Nephron progenitor cell (in vitro differentiated cells): ENCODE measurements around the gene ASB1.

Source experiments
- DNase-seq: peaks from one replicate; pipeline ENCODE4 v3.0.0; 2021
- H3K27ac Mint-ChIP-seq: 2 replicates; pipeline ENCODE4 v1.8.0; 2021; ENCODE audit warnings: mild to moderate bottlenecking, moderate library complexity, mixed read lengths
- H3K27me3 Mint-ChIP-seq: 2 replicates; pipeline ENCODE4 v1.8.0; 2021; ENCODE audit warnings: mild to moderate bottlenecking, low read depth, mixed read lengths; ENCODE audit not compliant: poor library complexity
- H3K36me3 Mint-ChIP-seq: 2 replicates; pipeline ENCODE4 v1.8.0; 2021; ENCODE audit warnings: low read depth, mixed read lengths
- H3K4me1 Mint-ChIP-seq: 2 replicates; pipeline ENCODE4 v1.8.0; 2021; ENCODE audit warnings: mixed read lengths
- H3K4me3 Mint-ChIP-seq: 2 replicates; pipeline ENCODE4 v1.8.0; 2021; ENCODE audit warnings: mild to moderate bottlenecking, moderate library complexity, mixed read lengths
- H3K9me3 Mint-ChIP-seq: 2 replicates; pipeline ENCODE4 v1.8.0; 2021; ENCODE audit warnings: mild to moderate bottlenecking, moderate library complexity, mixed read lengths
- CTCF ChIP-seq: fragments of 200-600 bp; sonication (generic); IDR thresholded peaks from 2 replicates; pipeline ENCODE4 v1.5.0; 2021; ENCODE audit warnings: antibody characterized with exemption

The ASB1 gene

GRCh38 chr2:238465487-238466242, 38.9 kb downstream of the ASB1 start:
- Mint-ChIP-seq H3K36me3 (peaks cover 41% of the 10 kb centered on the region), H3K27ac (peak overlapping the region; percentile 77), H3K4me3 (peak overlapping the region; percentile 34), H3K9me3 (peaks cover 36% of the 10 kb centered on the region), H3K27me3 (peaks cover 6% of the 10 kb centered on the region), H3K4me1 (peaks cover 32% of the 10 kb centered on the region)
- TF ChIP-seq CTCF: no peak
- no peak for DNase-seq

- H3K4me3 Mint-ChIP-seq: no peak overlapping the region
- peaks cover 6% of the 10 kb centered on the region for H3K27me3 Mint-ChIP-seq
- peaks cover 28% of the 10 kb centered on the region for H3K4me1 Mint-ChIP-seq
- peaks cover 43% of the 10 kb centered on the region for H3K9me3 Mint-ChIP-seq
- no peak for DNase-seq
- peaks cover 47% of the 10 kb centered on the region for H3K36me3 Mint-ChIP-seq
- peak overlapping the region; percentile 83 for H3K27ac Mint-ChIP-seq
- no peak for TF ChIP-seq CTCF
Observed at GRCh38 chr2:238466243-238466756, 39.6 kb downstream of the ASB1 start.

GRCh38 chr2:238467062-238467461, 40.3 kb downstream of the ASB1 start:
- Mint-ChIP-seq H3K4me3 (no peak overlapping the region), H3K36me3 (peaks cover 52% of the 10 kb centered on the region), H3K9me3 (peaks cover 50% of the 10 kb centered on the region), H3K27ac (no peak overlapping the region), H3K27me3 (peaks cover 6% of the 10 kb centered on the region), H3K4me1 (peaks cover 27% of the 10 kb centered on the region)
- DNase-seq: no peak
- TF ChIP-seq CTCF: no peak

GRCh38 chr2:238467792-238468191, 41.1 kb downstream of the ASB1 start:
- Mint-ChIP-seq H3K9me3 (peaks cover 51% of the 10 kb centered on the region), H3K27ac (no peak overlapping the region), H3K4me3 (no peak overlapping the region), H3K4me1 (peaks cover 27% of the 10 kb centered on the region), H3K36me3 (peaks cover 52% of the 10 kb centered on the region), H3K27me3 (peaks cover 6% of the 10 kb centered on the region)
- TF ChIP-seq CTCF: no peak
- no peak for DNase-seq

GRCh38 chr2:238469155-238469554, 42.4 kb downstream of the ASB1 start:
- Mint-ChIP-seq H3K4me1 (peaks cover 27% of the 10 kb centered on the region), H3K9me3 (peaks cover 61% of the 10 kb centered on the region), H3K4me3 (no peak overlapping the region), H3K36me3 (peaks cover 58% of the 10 kb centered on the region), H3K27ac (no peak overlapping the region), H3K27me3 (peaks cover 2% of the 10 kb centered on the region)
- DNase-seq: no peak
- TF ChIP-seq CTCF: no peak

- Mint-ChIP-seq H3K27me3 (no peaks in the 10 kb centered on the region), H3K4me1 (peaks cover 35% of the 10 kb centered on the region), H3K27ac (no peak overlapping the region), H3K9me3 (peaks cover 83% of the 10 kb centered on the region), H3K4me3 (no peak overlapping the region), H3K36me3 (peaks cover 76% of the 10 kb centered on the region)
- no peak for TF ChIP-seq CTCF
- no peak for DNase-seq
Observed at GRCh38 chr2:238473014-238473413, 46.3 kb downstream of the ASB1 start.
